Measurements from ENCODE around the gene TMEM126B. TPM values are rescaled to one million over a fixed set of nuclear protein-coding genes. Genes with fewer than 3 reads are reported as not detected.

The TMEM126B gene
- total RNA-seq, 1 donor from 2014 or later: 44.3 TPM

DNA sequence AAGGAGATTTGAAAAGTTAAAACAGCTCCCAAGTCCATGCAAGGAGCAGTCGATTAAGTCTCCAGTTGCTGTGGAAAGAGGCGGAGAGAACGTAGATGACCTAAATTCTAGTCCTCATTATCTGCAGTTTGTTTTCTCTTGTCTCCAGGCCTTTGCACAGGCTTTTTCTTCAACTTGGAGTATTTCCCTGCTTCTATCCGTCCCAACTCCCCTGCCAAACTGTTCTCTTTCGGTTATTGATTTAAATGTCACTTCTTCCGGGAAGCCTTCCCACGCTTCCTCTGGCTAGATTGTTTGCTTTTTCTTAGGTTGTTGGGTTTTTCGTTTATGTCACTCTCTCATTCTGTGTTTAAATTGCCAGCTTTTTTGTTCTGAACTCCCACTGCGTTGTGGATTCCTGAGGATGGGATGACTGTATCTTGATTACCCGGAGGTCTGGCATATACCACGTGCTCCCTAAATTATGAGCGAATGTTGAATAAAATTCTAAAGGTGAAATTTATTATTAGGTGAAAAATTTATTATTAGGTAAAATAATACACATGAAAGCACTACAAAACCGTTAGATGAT is 463 bp downstream of the TMEM126B start:
- peaks cover 22% of the 10 kb centered on the region for H3K4me1 Mint-ChIP-seq (ENCODE audit: unreplicated experiment)
- TF ChIP-seq, protein P1, sequence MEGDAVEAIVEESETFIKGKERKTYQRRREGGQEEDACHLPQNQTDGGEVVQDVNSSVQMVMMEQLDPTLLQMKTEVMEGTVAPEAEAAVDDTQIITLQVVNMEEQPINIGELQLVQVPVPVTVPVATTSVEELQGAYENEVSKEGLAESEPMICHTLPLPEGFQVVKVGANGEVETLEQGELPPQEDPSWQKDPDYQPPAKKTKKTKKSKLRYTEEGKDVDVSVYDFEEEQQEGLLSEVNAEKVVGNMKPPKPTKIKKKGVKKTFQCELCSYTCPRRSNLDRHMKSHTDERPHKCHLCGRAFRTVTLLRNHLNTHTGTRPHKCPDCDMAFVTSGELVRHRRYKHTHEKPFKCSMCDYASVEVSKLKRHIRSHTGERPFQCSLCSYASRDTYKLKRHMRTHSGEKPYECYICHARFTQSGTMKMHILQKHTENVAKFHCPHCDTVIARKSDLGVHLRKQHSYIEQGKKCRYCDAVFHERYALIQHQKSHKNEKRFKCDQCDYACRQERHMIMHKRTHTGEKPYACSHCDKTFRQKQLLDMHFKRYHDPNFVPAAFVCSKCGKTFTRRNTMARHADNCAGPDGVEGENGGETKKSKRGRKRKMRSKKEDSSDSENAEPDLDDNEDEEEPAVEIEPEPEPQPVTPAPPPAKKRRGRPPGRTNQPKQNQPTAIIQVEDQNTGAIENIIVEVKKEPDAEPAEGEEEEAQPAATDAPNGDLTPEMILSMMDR (IDR thresholded peaks at IDR 0.05): no peak
- H3K27me3 Mint-ChIP-seq (ENCODE audit: unreplicated experiment): peaks cover 10% of the 10 kb centered on the region
- no peak for DNase-seq (ENCODE audit: extremely low spot score, unreplicated experiment)
- H3K4me3 Mint-ChIP-seq (ENCODE audit: unreplicated experiment): peak overlapping the region; percentile 98
- peak overlapping the region; percentile 97 for H3K27ac Mint-ChIP-seq (ENCODE audit: unreplicated experiment)
- no peaks in the 10 kb centered on the region for H3K9me3 Mint-ChIP-seq (ENCODE audit: unreplicated experiment)
- peaks cover 6% of the 10 kb centered on the region for H3K36me3 Mint-ChIP-seq (ENCODE audit: unreplicated experiment)

DNA sequence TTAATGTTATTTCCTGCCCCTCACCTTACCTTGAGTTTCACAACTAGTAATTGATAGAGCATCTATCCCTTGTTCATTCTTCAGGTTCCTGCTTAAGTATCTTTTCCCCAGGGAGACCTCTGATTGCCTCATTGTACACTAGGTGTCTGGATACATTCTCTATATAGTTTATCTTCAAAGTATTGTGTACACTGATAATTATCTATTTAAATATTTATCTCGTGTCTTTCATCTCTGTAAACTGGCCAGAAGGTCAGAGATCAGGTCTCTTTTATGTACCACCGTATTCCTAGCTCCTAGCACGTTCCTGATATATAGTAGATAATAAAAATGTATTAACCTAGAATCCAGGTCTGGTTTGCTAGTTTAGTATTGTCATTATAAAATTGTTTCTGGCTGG is 6.4 kb downstream of the TMEM126B start:
- H3K36me3 Mint-ChIP-seq (ENCODE audit: unreplicated experiment): peaks cover 32% of the 10 kb centered on the region
- no peak overlapping the region for H3K4me3 Mint-ChIP-seq (ENCODE audit: unreplicated experiment)
- no peaks in the 10 kb centered on the region for H3K9me3 Mint-ChIP-seq (ENCODE audit: unreplicated experiment)

DNA sequence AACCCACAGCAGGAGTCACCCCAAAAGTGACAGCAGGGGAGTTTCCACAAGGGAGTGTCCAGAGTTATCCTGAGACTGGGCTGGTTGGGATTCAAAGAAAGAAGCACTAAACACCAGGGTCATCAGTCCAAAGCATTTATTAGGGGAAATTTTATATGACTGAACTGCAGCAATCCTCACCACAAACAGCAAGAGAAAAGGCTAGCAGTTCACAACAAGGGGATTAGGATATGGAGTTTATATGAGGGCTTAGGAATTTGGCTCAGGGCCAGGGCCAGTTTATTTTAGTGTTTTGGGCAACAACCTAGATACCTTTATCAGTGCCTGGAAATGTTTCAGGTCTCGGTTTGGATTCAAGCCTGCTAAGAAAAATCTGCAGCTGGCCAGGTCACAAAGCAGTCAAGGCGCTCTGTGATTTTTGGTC is 14.8 kb downstream of the TMEM126B start:
- Mint-ChIP-seq H3K4me1 (ENCODE audit: unreplicated experiment) (peaks cover 4% of the 10 kb centered on the region), H3K4me3 (ENCODE audit: unreplicated experiment) (no peak overlapping the region), H3K27ac (ENCODE audit: unreplicated experiment) (no peak overlapping the region), H3K27me3 (ENCODE audit: unreplicated experiment) (peaks cover 56% of the 10 kb centered on the region), H3K9me3 (ENCODE audit: unreplicated experiment) (no peaks in the 10 kb centered on the region), H3K36me3 (ENCODE audit: unreplicated experiment) (peaks cover 10% of the 10 kb centered on the region)
- no peak for DNase-seq (ENCODE audit: extremely low spot score, unreplicated experiment)
- TF ChIP-seq, protein P1 (IDR thresholded peaks at IDR 0.05): no peak

More for the DNA sequence above, 6.4 kb downstream of the TMEM126B start:
- Mint-ChIP-seq H3K27me3 (ENCODE audit: unreplicated experiment) (peaks cover under 1% of the 10 kb centered on the region), H3K27ac (ENCODE audit: unreplicated experiment) (no peak overlapping the region), H3K4me1 (ENCODE audit: unreplicated experiment) (peaks cover 1% of the 10 kb centered on the region)
- TF ChIP-seq, protein P1 (IDR thresholded peaks at IDR 0.05): no peak
- no peak for DNase-seq (ENCODE audit: extremely low spot score, unreplicated experiment)

DNA sequence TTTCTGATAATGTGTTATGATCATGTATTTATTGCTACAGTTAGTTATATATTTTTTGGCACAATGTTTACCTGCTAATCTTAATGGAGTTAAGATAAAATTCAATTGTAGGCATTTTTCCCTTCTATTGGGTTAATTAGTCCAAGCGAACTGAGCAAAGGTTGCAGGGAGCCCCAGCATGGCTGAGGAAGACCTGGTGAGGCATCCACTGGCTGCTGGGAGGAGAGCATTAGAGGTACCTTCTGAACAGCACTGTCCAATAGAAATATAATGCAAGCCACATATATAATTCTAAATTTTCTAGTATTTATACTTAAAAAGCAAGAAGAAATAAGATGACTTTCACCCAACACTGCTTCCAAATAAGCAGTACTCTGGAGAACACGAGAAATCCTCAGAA is 18.7 kb downstream of the TMEM126B start:
- TF ChIP-seq, protein P1 (IDR thresholded peaks at IDR 0.05): no peak
- Mint-ChIP-seq H3K9me3 (ENCODE audit: unreplicated experiment) (no peaks in the 10 kb centered on the region), H3K27me3 (ENCODE audit: unreplicated experiment) (peaks cover 33% of the 10 kb centered on the region), H3K36me3 (ENCODE audit: unreplicated experiment) (no peaks in the 10 kb centered on the region), H3K27ac (ENCODE audit: unreplicated experiment) (peak overlapping the region; percentile 95), H3K4me3 (ENCODE audit: unreplicated experiment) (peak overlapping the region; percentile 92), H3K4me1 (ENCODE audit: unreplicated experiment) (peaks cover 20% of the 10 kb centered on the region)
- DNase-seq (ENCODE audit: extremely low spot score, unreplicated experiment): no peak

DNA sequence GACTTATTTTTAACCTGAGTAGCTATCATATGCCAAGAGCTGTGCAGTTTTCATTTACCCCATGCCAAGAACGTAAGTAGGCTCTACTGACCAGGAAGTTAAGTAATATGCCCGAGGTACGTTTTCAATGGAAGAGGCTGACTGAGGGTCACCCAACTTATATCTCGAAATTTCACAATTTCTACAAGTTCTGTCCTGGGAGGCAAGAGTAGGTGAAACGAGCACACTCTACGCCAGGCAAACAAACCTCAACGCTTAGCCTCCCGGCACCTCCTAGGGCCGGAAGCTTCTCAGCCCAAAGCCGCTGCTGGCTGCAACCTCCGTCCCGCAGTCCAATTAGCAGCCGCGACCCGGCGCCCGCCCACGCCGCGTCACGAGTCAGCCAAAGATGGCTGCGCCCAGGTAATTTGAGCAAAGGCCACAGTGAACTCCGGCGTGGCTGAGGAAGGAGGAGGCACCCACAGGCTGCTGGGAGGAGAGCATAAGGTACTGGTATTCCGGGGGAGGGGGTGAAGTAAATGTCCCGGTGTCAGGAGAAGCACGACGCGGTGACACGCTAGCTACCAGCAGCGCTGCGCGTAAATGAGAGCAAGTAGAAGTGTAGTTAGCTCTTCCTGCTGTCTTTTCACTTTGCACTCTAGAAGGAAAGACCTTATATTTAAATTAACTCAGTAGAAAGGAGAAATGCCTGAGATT is 19.4 kb downstream of the TMEM126B start, which contains the start of gene TMEM126A:
Gene TMEM126A, plus strand, starts transcription at position 364 of the 696 bp plus-strand sequence. CDS start 2,289 bp downstream, outside the sequence.
- Mint-ChIP-seq H3K27ac (ENCODE audit: unreplicated experiment) (peak within 1 kb of the TSS; percentile 95), H3K4me3 (ENCODE audit: unreplicated experiment) (peak within 1 kb of the TSS; percentile 92), H3K36me3 (ENCODE audit: unreplicated experiment) (no peaks in the 10 kb centered on the region), H3K9me3 (ENCODE audit: unreplicated experiment) (no peaks in the 10 kb centered on the region), H3K27me3 (ENCODE audit: unreplicated experiment) (peaks cover 27% of the 10 kb centered on the region), H3K4me1 (ENCODE audit: unreplicated experiment) (peaks cover 20% of the 10 kb centered on the region)
- TF ChIP-seq, protein P1 (IDR thresholded peaks at IDR 0.05): no peak
- DNase-seq (ENCODE audit: extremely low spot score, unreplicated experiment): peak; percentile 93
